GM18511 (cell line): ENCODE data around the gene TBX10.
A peak's percentile ranks its signal among the peaks of the same experiment; 100 is the strongest.

ENCODE experiments used
- ATAC-seq: cut with Tn5 transposase; IDR thresholded peaks from one replicate; pipeline ENCODE4 v1.9.1; 2021; ENCODE audit warnings: mild to moderate bottlenecking, moderate library complexity; ENCODE audit not compliant: unreplicated experiment

Gene TBX10

GRCh38 chr11:67617243-67617953 is 22.2 kb downstream of the TBX10 start:
- no peak for ATAC-seq

- ATAC-seq, result no peak
These were observed 22.9 kb downstream of the TBX10 start for GRCh38 chr11:67616431-67617242.

- no peak for ATAC-seq
These were observed 23.7 kb downstream of the TBX10 start for GRCh38 chr11:67615728-67616430.

GRCh38 chr11:67614730-67615714 is 24.5 kb downstream of the TBX10 start:
- ATAC-seq, result no peak

GRCh38 chr11:67613960-67614715 is 25.4 kb downstream of the TBX10 start:
- peak; percentile 91 for ATAC-seq

- ATAC-seq, result no peak
These were observed 26.1 kb downstream of the TBX10 start for GRCh38 chr11:67613313-67613959.

GRCh38 chr11:67612751-67613150 is 26.8 kb downstream of the TBX10 start:
- ATAC-seq, result no peak

GRCh38 chr11:67611704-67612587 is 27.6 kb downstream of the TBX10 start:
- ATAC-seq, result no peak

GRCh38 chr11:67611165-67611564 is 28.4 kb downstream of the TBX10 start:
- no peak for ATAC-seq

GRCh38 chr11:67610302-67610868 is 29.2 kb downstream of the TBX10 start:
- ATAC-seq, result no peak

GRCh38 chr11:67609316-67609715 is 30.2 kb downstream of the TBX10 start:
- ATAC-seq, result no peak

GRCh38 chr11:67608486-67608885 is 31.1 kb downstream of the TBX10 start:
- ATAC-seq, result no peak

GRCh38 chr11:67607507-67607906 is 32.1 kb downstream of the TBX10 start:
- no peak for ATAC-seq

- peak; percentile 99 for ATAC-seq
These were observed 32.9 kb downstream of the TBX10 start, which contains the start of gene NDUFV1 for GRCh38 chr11:67606492-67607295. NDUFV1 (plus strand) TSS chr11:67606936; CDS start chr11:67607005, 69 bp downstream.

- no peak for ATAC-seq
These were observed 33.5 kb downstream of the TBX10 start for GRCh38 chr11:67606093-67606491.

- no peak for ATAC-seq
These were observed 34.1 kb downstream of the TBX10 start for GRCh38 chr11:67605231-67606011.
